ENCODE results near the gene EPHA3.

The EPHA3 gene

DNA sequence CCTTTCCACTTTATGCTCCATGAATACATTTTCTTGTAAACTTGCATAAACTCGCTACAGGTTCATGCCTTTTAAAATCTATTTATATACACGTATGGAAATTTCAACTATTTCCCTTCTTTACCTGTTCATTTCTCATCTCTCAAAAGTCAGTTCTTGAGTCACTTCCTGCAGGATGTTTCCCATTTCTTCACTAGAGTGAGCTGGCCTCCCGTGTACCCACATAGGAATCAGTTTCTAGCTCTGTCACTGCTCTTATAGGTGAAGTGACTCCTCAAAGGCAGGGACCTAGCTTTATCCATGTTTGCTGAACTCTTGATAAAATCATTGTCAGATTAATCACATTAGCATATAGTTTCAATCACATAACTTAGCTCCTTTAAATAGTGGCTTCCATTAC, 259.7 kb downstream of the EPHA3 start:
- FAIRE-seq: no peak

DNA sequence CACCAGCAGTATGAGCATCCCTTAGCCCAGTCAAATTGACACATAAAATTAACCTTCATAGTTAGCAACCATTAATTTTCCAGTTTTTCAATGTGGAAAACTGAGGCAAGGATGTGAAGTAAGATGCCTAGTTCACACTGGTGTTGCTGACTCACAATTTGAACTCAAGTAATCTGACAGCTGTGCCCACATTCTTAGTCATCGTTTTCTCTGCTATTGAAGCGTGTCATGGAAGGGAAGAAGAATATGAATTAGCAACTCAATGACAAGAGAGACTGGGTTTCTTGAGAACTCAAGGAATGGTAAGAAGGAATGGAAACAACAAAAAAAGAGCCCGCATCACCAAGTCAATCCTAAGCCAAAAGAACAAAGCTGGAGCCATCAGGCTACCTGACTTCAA, 261.4 kb downstream of the EPHA3 start:
- FAIRE-seq: no peak

DNA sequence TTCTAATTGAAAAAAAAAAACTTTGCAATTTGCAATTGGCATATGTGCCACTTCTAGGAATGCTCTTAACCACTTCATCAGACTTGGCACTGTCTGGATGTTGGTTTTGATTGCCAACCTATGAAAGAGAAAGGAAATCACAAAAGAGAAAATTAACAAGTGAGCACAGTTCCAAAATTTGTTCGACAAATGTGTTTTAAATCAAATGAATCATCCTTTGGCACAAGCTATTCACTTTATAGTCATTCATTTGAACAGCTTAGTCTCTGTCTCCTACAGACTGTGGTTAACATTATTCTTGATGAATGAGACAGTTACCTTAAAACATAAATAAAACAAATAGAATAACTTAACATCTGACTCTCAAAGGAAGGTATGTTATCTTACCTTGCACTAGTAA, 265.0 kb downstream of the EPHA3 start:
- FAIRE-seq: no peak

DNA sequence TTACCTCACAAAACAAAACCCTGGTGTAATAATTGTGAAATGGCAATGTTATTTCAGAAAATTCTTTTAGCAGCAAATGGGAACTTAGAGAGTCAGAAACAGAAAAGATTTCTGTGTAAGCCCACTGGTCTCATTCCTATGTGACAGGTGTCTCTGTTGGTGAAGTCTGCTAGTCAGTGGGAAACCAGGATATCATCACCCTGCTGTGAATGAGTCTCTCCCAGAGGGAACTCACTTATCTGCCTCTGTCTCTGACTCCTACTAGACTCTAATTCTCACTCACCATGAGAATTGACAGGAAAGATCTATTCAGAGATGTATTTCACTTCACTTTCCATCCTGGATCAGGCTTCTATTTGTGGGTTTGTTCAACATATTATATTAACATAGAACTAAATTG, 266.0 kb downstream of the EPHA3 start:
- FAIRE-seq: no peak

DNA sequence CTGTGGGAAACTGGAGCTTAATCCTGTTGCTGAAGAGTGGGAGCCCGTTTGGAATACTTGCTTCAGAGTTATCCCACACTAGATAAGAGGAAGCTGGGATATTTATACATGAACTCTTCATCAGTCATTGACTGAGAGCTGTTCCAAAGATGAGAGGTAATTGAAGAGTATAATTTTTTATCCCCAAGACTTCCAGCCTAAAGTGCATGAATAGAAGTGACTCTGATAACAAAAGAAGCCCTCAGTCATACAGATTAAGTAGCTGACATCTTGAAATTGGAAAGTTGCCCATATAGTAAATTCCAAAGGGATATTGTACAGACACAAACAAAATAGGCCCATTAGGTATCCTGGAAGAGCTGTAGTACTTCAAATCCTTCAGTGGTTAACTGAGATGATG, 268.0 kb downstream of the EPHA3 start:
- no peak for FAIRE-seq

DNA sequence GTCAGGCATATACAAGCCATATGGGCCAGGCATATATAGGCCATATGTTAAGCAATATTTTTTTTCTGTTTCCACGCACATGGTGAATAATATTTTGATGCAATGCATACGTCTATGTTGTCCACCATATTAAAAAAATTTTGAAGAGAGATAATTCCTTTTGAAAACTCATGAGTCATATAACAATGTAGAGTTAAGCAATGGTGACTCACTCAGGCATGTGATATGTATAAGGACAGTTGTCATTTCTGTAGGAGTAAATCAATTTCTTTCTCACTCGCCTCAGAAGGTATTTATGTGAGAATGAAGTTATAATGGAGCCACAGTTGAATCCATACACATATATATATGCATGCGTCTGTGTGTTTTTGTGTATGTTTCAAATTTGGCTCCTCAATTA, 272.6 kb downstream of the EPHA3 start:
- FAIRE-seq: no peak

DNA sequence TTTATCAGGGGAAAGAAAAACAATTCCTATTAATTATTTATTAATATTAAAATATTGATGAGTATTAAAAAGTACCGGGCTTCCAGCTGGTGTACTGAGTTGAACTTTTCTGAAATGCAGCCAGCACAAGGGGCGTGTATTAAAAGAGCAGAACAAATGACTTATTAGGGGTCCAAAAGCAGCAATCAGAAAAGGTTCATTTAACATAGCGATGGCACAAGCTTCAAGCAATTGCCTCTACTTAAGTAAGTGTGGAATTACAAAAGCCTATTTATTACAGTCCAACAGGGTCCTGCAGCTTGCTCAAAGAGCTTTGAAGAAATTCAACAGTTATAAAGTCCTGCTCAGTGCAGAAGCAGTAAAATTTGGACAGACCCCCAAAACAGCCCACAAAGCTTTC, 285.6 kb downstream of the EPHA3 start:
- FAIRE-seq: no peak

DNA sequence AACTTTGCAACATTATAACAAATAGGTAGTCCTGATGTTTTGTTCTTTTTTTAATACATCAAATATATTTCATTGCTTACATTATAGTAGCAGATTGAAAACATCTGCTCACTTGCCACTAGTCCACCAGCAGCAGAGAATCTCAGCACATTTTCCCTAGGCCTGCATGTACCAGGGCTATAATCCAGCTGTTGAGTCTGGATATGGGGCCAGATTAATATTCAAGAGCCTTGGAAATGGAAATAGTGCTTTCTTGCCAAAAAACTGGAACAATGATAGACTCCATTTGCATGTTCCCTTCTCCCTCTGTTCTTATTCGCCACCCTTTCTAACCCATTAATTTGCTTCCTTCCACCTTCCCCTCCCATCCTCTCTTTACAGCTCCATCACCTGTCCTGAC, 288.0 kb downstream of the EPHA3 start:
- no peak for FAIRE-seq

DNA sequence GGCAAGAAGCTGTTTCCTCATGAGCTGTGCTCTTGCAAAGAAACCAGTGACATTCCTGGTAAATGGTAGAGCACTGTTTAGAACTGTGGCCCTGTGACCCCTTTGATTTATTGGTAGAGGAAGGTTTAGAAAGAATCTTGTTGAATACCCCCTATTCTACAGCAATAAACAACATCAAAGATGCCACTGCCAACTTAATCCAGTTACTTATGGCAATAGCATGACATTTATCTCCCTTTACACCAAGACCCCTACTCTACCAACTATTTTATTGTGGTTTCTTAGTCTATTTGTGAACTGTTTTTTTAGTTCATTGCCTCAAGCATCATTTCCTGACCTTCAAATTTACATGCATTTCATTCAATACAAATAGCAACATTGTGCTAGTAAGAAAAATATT, 288.6 kb downstream of the EPHA3 start:
- FAIRE-seq: no peak

DNA sequence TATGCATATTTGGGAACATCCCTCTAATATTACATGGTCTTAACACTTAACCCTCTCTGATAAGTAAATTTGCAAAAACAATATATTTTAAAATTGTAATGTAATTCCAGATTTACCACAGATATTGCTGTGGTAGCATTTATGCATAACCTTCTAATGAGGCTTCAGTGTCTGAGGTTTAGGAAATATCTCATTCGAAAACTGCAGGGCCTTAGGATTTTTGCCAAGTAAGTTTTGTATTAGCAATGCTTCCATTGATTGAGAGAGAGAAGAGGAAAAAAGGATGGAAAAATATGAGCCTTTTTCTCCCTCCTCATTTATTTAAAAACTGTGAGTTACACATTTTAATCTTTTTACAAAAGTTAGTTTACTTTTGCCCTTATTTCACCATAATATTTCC, 294.6 kb downstream of the EPHA3 start:
- FAIRE-seq: no peak

DNA sequence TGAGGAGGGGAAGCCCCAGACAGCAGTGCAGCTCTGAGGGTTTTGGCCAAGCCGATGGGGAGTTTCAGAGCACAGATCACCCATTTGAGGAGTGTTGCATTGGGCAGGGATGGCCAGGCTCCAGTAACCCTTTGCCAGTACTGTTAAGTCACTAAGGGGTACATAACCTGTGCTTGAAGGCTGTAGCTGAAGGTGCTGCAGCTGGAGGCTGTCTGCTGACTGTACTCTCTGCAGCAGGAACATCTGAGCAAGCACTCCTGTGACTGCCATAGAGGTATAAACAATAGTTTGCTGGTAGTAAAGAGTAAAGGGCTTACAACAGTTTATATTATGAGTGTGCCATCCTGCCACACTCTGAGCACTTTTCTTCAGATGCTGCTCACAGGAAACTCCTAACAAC, 297.8 kb downstream of the EPHA3 start:
- FAIRE-seq: no peak

DNA sequence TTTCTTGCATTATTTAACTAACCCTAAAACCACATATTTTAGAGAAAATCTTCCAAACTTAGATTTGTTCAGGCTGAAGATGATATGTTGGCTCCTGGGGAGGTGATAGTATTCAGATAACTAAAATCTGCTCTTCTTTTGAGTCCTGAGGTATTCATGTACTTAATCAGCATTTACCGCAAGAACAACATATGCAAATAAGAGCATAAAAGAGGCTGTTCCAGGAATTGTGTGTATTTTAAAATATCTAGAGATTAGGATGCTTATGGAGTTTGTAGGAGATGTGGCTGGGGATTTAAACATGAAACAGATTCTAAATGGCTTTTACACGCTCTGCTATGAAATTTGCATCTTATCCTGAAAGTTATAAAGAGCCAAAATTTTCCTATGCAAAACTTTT, 298.2 kb downstream of the EPHA3 start:
- FAIRE-seq: no peak

DNA sequence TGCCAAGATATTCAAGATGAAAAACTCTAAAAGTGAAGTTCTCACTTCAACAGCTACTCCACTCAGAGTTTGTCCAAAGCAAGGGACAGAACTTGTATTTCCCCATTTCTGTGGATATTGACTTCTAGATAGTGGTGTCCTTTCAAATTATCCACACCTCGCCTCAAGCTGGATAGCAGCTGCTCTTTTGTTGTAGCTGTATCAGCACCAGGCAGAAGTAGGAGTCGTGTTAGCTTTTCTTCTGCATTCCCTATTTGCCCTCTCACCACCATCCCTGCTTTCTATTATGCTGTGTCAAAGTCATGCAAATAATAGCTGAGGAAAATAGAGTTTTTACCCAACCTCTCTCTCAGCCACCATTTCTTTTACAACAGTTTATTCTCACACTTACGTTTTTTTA, 303.8 kb downstream of the EPHA3 start:
- no peak for FAIRE-seq

DNA sequence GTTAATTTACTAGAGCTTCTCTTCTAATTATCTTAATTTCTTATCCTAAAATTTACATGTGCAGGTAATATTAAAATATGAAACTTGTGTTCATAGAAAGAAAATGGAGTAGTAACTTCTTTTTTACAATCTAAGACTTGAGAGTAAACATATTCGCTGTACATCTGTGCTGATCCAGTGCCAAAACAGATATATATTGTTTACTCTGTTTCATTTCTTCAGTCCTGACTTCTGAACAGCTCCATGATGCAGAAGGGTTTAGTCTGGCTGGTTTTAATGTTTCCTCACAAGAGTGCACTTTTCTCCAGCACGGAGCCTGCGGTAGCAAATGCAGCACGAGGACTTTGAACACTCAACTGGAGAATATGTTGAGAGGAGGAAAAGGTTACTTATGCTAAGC, 306.8 kb downstream of the EPHA3 start:
- FAIRE-seq: no peak

DNA sequence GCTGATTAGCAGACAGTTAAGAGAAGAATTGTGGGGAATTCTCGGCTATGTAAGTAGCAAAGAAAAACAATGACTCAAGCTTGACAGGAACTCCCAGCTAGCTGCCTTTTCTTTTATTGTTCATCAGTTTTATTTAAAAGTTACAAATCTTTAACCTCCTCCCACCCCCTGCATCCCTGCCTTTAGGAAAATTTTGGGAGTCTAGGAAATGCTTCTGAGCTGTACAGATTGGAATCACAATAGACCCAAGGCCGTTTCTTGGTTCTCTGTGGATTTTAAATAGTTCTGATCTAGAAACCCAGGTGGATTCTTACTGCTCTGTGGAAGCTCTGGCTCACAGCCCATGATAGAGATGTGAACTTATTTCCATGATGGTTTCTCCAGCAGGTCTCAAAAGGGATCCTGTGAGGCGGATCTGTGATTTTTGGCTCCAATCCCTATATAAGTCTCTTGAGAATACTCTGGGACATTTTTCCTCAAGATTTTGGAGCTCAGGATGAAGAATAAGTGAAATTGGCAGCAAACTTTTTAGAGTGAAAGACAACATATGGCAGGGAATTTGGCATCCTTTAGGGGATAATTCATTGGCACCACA, 312.3 kb downstream of the EPHA3 start:
- FAIRE-seq: no peak

DNA sequence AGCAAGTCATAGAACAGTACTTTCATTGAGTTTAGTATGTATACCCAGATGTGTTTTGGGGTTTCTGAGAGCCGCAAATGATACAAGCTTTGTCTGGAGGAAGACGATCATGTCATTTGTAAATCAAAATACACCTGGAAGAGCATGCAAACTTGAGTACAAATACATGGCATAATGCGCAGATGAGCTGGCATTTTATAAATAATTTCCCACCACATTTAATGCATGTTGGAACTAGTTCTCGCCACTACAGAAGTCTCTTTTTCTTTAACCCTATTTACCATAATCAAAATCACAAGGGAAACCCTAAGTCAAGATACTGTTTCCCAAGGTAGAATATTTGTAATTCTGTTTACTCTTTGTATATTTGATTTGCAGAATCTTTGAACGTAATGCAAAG, 318.6 kb downstream of the EPHA3 start:
- no peak for FAIRE-seq

DNA sequence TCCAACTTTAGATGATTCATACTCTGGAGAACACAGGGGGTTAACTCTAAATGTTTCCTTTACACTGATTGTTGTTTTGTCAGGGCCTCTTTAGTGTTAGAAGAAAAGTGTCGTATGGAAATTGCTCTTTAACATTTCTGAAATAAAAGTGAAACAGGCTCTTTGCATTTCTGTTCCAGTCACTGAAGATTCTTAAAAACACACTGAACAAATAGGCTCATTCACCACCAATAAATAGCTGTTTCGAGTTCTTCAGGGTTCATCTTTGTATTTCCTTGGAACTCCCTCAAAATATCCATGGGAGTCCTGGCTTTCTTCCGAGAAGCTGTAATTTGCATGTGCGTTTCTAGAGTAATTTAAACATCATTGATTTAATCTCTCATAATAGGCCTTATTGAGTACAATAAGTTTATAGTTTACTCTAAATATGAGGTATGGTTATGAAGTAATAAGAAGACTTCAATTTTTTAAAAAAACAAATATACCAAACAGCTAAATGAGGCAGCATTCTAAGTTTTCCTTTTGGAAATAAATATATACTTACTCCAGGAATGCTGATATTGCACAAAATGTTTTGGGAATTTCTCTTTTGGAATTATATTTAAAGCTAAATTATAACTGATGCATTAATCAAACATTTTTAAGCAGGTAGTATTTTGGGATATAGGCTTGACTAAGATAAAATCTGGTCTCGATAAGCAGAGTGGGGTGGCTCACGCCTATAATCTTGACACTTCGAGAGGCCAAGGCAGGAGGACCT, 327.4 kb downstream of the EPHA3 start:
- FAIRE-seq: no peak

DNA sequence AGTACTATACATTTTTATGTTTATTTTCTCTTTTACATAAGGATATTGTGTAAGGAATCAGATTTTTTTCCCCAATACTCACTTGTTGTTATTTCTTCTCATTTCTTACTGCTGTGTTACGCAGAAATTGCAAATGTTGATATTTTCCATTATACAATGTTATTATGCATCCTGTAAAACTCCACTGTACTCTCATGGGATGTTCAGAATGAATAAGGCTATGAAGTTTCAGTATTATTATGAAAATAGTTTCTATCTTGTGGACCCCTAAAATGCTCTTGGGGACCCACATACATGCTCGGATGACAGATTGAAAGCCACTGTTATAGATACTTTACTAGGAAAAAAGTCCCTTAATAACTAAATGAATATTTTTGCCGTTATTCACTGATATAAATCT, 329.4 kb downstream of the EPHA3 start:
- FAIRE-seq: no peak

DNA sequence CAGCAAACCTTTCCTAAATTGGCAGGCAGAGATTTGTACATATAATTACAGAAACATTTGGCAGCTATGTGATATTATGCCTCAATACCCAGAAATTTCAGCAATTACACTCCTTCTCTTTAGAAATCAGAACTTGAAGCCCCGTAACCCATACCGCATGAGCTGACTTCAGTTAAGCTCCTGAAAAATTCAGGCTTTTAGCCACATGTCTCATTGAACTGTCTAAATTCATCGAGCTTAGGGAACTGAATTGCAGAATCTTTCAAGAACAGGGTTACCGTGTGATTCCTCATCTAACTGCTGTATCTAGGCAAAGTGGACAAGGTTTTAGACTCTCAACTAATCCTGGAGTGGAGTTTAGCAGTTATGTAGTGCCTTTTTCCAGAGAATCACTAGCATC, 333.0 kb downstream of the EPHA3 start:
- no peak for FAIRE-seq

DNA sequence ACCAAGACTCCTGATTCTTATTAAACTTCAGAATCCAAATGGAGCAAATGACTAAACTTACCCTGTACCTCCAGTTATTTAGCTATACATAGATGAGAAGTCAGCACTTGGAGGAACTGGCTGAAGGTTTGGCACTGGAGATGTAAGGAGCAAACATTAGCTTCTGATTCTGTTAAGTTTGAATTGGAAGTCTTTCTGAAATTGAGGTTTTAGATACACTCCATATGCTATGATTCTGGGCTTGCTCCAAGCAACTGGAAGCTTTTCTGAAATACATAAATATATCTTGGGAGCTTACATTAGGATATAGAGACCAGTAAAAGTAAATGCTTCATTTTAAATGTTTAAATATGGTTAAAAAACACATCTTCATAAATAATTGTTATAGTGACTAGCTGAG, 333.7 kb downstream of the EPHA3 start:
- FAIRE-seq: no peak

DNA sequence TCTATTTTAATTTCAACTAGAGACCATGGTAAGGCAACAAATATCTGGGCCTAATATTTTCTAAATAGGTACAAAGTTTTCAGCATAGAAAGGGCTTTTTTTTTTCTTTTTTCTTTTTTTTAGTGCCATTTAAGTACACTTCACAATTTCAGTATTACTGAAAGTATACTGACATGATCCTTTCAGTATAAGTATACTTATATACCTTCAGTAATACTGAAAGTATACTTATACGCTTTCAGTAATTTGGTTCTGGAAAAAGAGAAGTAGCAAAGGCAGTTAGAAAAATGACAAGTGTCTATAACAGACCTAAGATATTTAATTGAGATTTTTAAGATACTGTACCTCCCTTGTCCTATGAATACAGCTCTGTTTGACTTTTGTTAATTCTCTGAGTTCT, 339.2 kb downstream of the EPHA3 start:
- FAIRE-seq: no peak

DNA sequence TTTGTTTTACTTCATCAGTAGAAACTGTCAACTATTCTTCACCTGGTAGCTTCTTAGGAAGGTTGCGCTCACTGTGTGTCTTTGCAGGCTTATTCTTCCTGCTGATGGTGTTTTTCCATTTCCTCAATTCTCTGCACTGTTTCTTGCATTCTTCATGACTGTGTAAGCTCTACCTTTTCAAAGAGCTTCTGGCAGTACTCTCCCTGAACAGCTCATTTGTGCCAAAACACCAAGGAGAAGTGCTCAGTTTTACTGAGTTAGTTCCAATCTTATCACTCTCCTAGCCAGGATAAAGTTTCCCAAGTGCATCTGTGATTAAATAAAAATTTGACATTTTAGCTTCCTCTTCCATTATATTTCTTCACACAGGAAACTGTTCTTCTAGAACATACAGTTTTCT, 339.8 kb downstream of the EPHA3 start:
- no peak for FAIRE-seq

DNA sequence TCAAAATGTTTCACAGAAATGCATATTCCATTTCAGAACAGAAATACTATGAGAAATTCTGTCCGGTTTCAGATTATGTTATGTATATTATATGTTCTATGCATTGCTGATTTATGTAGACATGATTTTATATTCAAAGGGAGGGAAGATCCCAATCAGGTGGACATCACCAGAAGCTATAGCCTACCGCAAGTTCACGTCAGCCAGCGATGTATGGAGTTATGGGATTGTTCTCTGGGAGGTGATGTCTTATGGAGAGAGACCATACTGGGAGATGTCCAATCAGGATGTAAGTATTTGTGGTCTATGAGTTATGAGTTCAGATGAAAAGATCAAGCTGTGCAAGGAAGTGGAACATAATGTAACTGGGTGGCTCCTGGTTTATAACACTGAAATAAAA, 341.7 kb downstream of the EPHA3 start:
- no peak for FAIRE-seq

DNA sequence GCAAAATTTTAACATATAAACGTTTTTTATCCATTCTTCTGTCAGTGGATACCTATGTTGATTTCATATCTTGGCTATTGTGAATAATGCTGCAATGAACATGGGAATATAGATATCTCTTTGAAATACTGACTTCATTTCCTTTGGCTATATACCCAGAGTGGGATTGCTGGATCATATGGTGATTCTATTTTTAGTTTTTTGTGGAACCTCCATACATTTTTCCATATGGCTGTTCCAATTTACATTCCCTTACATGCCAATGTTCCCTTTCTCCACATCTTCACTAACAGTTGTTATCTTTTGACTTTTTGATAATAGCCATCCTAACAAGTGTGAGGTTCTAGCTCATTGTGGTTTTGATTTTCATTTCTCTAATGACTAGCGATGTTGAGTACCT, 344.6 kb downstream of the EPHA3 start:
- no peak for FAIRE-seq

DNA sequence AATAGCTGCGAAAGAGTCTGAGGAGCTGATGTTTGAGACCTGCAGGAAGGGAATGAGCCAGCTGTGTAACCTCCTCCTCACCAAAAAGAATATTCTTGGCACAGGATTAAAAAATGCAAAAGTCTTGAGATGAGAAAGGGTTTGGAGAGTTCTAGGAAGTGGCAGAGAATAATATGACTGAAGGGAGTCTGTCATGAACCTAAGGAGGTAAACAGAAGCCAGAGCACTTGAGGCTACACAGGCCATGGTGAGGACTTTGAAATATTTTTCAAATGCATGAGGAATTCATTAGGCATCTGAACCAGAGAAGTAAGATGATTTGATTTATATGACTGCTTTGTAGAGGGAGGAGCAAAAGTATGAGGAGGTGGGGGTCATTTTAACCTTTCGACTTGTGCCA, 347.8 kb downstream of the EPHA3 start:
- FAIRE-seq: no peak
